Epithelial cell of proximal tubule (primary cell): ENCODE data around the gene VAV3. TPM values are rescaled to one million over a fixed set of nuclear protein-coding genes. Genes with fewer than 3 reads are reported as not detected.

Experiments
- DNase-seq: peaks from one replicate; pipeline ENCODE4 v3.0.0-alpha.2; 2011; ENCODE audit warnings: low read depth
- H3K4me3 ChIP-seq: 2 replicates; pipeline ENCODE4 v1.5.1; 2011; ENCODE audit warnings: low read depth, mild to moderate bottlenecking, low read length
- CTCF ChIP-seq: conservative IDR thresholded peaks from 2 replicates; pipeline ENCODE4 v1.5.1; 2012; ENCODE audit warnings: low read depth, mild to moderate bottlenecking, low read length
- total RNA-seq: library from RNA; depleted of rRNA; stranded (reverse); fragments of >200 nt; gene quantifications from 2 replicates; pipeline ENCODE4 v1.2.3, GENCODE V29; 2015

Gene VAV3
- total RNA-seq, 1 donor from 2014 or later, result 9.7 TPM

GRCh38 chr1:107640207-107640606, 324.8 kb downstream of the VAV3 start:
- H3K4me3 ChIP-seq, result no peak overlapping the region
- TF ChIP-seq CTCF, result no peak
- no peak for DNase-seq

GRCh38 chr1:107637101-107637500, 327.9 kb downstream of the VAV3 start:
- no peak overlapping the region for H3K4me3 ChIP-seq
- DNase-seq, result no peak
- TF ChIP-seq CTCF, result no peak

GRCh38 chr1:107633596-107633995, 331.4 kb downstream of the VAV3 start:
- no peak for TF ChIP-seq CTCF
- H3K4me3 ChIP-seq, result no peak overlapping the region
- DNase-seq, result no peak

GRCh38 chr1:107626073-107626796, 338.7 kb downstream of the VAV3 start:
- H3K4me3 ChIP-seq, result no peak overlapping the region
- no peak for DNase-seq
- TF ChIP-seq CTCF, result no peak

GRCh38 chr1:107625405-107626029, 339.5 kb downstream of the VAV3 start:
- no peak for TF ChIP-seq CTCF

GRCh38 chr1:107623431-107623830, 341.5 kb downstream of the VAV3 start:
- DNase-seq, result no peak
- H3K4me3 ChIP-seq, result no peak overlapping the region

More at GRCh38 chr1:107625405-107626029, 339.5 kb downstream of the VAV3 start:
- DNase-seq, result no peak
- no peak overlapping the region for H3K4me3 ChIP-seq

More at GRCh38 chr1:107623431-107623830, 341.5 kb downstream of the VAV3 start:
- TF ChIP-seq CTCF, result no peak
